Muscle of back (tissue), 11 donors: Measurements from ENCODE around the gene CDC26. TPM values are rescaled to one million over a fixed set of nuclear protein-coding genes. Genes with fewer than 3 reads are reported as not detected.
A peak's percentile ranks its signal among the peaks of the same experiment; 100 is the strongest.
"Not testable (repeated sequence)": the region's sequence is repeated elsewhere in the genome, so short reads cannot be mapped to it uniquely, and the experiment has no call there.

Experiments used
- DNase-seq, 3 donors: peaks; one replicate each; pipeline versions ENCODE4 v3.0.0 to v3.0.0-alpha.2; 2013
- polyA plus RNA-seq, 10 donors: library from polyadenylated mRNA; unstranded; fragments of 120-200 nt; gene quantifications; one replicate each; pipeline ENCODE4 v1.2.1, GENCODE V29; 2013; ENCODE audit not compliant: insufficient read length in 10 of 10

CDC26 gene
- polyA plus RNA-seq, 10 donors = 18.8 to 39.3 (median 23.1) TPM

DNA sequence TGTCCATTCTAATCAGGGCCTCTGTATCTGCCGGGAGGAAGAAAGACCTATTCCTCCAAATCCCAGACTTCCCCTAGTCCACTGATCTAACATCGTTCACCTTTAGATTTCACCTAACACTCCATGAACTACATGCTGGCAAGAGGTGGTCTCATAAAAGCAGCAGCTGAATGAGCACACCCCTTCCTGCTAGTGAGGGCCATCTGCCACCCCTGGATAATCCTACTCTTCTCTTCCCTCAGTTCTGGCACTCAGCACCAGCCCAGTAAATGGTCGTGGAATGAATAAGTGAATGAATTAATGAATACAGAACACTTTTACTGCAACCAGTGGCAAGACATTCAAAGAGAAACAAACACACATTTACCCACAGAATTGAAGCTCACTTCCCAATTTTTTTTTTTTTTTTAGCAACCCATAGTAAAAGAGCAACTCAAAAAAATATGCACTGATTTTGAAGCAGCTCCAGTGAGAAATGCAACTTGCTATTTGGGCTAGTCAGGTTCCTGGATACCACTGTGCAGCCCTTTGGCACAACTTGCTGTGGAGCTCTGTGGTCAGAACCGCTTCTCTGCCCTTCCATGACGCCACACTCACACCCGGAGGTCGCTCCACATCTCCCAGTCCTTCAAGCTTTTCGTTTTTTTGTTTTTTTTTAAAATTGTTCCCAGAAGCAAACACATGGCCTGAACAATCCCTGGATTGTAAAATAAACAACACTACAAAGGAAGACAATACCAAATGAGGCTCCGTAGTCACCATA is 21.6 kb upstream of the CDC26 start:
- DNase-seq = no peak

GRCh38 chr9:113296247-113296646 is 20.9 kb upstream of the CDC26 start:
- not testable (repeated sequence) for DNase-seq

GRCh38 chr9:113293285-113293878 is 18.0 kb upstream of the CDC26 start:
- no peak for DNase-seq

DNA sequence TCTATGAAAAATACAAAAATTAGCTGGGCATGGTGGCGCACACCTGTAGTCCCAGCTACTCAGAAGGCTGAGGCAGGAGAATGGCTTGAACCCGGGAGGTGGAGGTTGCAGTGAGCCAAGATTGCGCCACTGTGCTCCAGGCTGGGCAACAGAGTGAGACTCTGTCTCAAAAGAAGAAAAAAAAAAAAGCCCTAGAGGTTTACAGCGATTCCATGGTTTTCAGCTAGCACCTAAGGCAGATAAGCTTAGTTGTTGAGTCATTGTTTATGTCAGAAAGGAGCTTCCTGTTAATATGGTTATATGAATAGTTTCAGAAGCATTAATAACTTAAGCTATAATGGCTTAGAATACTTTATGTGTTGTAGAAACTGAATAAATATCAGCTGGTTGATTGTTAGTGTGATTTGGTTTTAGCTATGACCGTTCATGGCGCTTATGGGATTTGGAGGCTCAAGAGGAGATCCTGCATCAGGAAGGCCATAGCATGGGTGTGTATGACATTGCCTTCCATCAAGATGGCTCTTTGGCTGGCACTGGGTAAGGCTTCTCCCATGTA is 14.8 kb upstream of the CDC26 start:
- no peak for DNase-seq

DNA sequence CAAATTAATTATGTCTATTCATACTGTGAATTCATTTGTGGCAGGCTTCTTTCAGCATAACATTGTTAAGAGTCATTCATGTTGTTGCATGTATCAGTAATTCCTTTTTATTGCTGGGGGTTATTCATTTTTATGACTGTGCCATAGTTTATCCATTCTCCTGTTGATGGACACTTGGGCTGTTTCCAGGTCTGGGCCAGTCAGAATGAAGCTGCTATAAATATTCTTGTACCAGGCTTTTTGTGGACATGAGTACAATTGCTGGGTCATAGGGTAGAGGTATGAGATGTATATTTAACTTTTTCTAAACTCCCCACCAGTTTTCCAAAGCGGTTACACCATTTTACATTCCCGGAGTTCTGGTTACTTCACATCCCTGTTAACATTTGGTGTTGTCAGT is 13.7 kb upstream of the CDC26 start:
- DNase-seq = no peak

DNA sequence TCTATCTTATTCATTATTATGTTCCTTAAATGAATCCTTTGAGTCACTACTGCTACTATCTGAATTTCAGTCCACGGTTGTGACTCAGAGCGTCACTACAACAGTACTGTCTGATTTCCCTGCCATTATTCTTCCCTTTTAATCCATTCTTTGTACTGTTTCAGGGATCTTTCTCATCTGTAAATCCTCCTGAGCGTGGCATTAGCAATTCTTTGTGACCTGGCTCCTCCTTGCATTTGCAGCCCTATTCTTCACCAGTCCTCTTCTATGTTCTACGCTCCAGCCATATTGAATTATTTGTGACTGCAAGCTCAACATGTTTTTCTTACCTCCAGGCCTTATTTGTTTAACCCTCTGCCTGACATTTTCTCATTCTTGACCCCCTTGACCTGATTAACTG is 6.0 kb upstream of the CDC26 start:
- DNase-seq = no peak

DNA sequence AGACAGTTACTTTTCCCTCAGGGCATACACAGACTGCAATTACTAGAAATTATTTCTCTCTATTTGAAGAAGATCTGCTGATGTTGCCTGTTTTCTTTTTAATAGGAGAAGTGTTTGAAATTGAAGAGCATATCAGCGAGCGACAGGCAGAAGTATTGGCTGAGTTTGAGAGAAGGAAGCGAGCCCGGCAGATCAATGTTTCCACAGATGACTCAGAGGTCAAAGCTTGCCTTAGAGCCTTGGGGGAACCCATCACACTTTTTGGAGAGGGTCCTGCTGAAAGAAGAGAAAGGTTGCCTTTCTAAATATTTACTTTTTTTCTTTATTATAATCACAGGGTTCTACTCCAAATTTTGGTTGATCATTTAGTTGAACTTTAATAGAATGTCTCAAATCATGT is 3.5 kb upstream of the CDC26 start:
- DNase-seq = no peak

GRCh38 chr9:113274474-113275156 is 757 bp downstream of the CDC26 start:
- peak; percentile 53 to 76 (median 59) for DNase-seq

DNA sequence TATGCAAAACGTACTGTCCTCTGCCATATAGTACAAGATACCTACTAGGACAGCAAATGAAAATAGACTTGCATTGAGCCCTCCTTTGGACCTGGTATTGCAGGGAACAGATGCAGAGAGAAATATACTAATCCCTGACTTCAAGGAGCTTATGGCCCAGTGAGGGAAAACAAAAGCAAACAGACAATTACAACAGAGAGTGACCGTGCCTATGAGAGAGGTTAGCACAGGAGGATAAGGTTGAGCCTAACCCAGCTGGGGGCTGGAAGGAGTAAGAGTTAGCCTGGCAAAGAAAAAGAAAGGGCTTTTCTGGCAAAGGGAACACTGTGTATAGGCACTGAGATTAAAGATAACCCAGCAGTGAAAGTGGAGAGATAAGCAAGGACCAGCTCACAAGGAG is 5.5 kb downstream of the CDC26 start:
- no peak for DNase-seq

DNA sequence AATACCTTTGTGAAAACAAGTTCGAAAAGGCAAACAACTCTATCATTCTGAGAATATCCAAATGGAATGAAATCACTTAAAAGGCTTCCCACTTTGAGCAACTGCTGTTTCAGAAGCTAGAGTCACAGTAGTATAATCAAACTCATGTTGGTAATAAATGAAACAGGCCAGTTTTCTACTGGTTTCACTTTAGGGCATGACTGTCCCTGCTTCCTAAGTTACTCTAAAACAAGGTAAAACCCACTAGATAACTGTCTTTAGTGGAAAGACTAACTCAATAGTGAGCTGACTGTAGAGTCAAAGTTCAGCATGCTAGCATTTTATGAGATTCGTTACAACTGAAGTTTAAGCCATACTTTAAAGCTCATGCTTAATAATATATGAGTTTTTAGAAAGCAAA is 6.0 kb downstream of the CDC26 start:
- no peak for DNase-seq

DNA sequence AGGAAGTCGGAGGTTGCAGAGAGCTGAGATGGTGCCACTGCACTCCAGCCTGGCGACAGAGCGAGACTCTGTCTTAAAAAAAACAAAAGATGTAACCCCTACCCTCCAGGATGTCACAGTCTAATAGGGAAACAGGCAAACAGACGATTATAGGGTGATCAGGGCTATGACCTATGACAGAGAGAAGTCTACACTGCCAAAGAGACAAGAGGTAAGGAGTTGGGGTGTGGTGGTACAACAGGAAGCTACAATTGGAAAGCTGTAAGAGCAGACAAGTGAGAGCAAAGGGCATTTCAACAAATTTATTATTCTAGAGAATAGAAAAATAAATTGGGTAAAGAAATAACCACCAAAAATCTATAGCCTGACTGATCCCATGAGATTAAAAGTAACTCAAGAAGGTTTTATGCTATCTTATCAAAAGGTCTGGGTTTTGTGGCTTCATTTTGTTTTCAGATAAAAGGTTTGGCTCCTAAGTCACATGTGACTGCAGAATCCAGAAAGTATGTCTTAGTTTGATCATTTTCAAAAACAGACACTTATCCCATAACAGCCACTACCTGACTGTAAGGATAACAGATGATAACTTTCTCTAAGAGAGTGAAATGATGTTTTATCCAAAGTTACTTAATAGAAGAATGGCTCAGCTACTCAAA is 7.3 kb downstream of the CDC26 start:
- DNase-seq = no peak

- no peak for DNase-seq
Observed at GRCh38 chr9:113266174-113266573, 9.2 kb downstream of the CDC26 start.

GRCh38 chr9:113261917-113262671 is 13.3 kb downstream of the CDC26 start:
- DNase-seq = no peak

GRCh38 chr9:113258282-113258681 is 17.1 kb downstream of the CDC26 start:
- DNase-seq = no peak

GRCh38 chr9:113257863-113258262 is 17.5 kb downstream of the CDC26 start:
- DNase-seq = no peak

DNA sequence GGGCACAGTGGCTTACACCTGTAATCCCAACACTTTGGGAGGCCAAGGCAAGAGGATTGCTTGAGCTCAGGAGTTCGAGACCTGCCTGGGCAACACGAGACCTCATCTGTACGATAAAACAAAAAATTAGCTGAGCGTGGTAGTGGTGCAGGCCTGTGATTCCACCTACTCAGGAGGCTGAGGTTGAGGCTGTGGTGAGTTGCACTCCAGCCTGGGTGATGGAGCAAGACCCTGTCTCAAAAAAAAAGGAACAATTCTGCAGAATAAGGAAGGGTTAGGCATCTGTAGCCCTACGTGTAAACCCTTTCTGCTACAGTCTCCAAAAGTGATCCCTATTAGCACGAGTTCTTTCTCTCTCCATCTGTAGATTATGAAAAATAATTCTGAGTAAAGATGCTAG is 19.9 kb downstream of the CDC26 start:
- no peak for DNase-seq

DNA sequence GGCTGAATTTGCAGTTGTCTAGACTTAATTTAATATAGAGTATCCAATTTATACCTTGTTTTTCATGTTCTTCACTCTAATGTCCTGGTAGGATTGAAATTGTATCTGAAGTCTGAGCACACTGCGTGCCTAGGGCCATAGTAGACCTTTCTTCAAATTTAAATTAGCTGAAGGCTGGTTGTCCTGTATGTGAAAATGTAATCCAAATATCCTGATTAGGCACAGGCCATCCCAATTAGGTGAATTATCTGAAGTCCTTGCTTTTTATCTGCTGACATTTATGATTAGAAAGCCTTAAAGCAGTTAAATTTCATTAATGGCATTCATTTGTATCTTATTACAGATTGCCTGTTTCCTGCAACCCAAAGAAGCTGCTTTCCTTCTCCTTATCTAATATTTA is 20.4 kb downstream of the CDC26 start:
- no peak for DNase-seq

GRCh38 chr9:113250807-113251206 is 24.6 kb downstream of the CDC26 start:
- no peak for DNase-seq

- not testable (repeated sequence) for DNase-seq
Observed at GRCh38 chr9:113249661-113250060, 25.7 kb downstream of the CDC26 start.

DNA sequence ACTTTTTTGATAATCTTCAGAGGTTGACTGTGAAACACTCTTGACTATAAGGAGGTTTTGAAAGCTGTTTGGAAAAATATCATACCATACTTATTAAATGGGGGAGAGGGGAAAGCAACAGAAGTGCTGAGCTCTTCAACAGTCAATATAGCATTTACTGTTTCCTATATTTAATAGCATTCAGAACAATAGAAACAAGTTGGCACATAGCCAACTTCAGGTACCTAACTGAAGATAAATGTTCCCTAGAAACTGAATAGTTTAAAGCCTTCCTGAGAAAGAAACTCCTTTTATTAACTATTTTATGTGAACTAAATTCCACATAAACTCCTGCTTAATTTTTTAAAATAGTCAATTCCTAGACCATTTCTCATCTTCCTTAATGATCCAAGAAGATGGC is 27.7 kb downstream of the CDC26 start:
- no peak for DNase-seq

DNA sequence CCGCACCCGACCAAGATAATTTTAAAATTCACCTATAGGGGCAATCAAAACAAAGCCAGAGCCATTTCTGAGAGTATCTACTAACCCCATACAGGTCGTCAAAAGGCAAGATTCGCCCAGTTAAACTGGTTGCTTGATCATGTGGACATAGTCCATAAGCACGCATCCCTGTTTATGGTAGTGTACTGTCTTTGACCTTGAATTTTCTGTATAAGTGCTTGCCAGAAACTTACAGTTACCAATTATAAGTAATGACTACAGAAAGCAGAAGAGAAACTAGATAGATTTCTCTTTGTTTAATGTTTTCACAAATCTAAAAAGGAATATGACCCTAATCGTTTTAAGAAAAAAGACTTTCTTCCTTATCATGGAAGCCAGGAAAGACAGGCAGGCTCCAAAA is 28.4 kb downstream of the CDC26 start:
- no peak for DNase-seq

DNA sequence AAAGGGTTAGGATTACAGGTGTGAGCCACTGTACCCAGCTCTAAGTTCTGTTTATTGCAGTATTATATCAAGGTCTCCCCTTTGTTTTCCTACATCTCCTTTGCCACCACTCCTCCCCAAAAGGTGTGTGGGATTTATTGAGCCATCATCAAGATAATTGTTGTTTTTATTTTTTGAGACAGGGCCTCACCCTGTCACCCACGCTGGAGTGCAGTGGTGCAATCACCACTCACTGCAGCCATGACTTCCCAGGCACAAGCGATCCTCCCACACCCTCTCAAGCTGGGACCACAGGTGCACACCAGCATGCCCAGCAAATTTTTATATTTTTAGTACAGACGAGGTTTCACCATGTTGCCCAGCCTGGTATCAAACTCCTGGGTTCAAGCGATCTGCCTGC is 29.5 kb downstream of the CDC26 start:
- DNase-seq = no peak
